HG03064 (cell line): ENCODE measurements around the gene TRIOBP.

Source experiments
- ATAC-seq: cut with Tn5 transposase; IDR thresholded peaks from one replicate; pipeline ENCODE4 v1.9.1; 2021; ENCODE audit warnings: low read depth; ENCODE audit not compliant: unreplicated experiment

TRIOBP gene

DNA sequence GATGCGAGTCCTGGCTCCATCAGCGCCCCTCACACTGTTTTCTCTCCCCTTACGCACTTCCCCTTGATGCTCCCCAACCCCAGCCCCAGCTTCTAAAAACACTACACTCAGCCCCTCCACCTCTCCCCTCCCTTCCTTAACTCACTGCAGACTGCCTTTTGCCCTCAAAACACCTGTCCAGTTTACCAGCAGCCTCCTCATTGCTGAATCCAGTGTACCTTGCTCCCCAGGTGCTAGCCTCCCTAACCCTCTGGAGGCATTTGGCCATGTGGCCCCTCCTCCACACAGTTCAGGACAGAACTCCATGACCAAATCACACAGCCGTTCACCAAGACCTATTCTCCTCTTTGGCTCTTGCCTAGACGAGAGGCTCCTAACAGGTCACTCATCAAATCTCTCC lies 123.5 kb downstream of the TRIOBP start:
- ATAC-seq = no peak

DNA sequence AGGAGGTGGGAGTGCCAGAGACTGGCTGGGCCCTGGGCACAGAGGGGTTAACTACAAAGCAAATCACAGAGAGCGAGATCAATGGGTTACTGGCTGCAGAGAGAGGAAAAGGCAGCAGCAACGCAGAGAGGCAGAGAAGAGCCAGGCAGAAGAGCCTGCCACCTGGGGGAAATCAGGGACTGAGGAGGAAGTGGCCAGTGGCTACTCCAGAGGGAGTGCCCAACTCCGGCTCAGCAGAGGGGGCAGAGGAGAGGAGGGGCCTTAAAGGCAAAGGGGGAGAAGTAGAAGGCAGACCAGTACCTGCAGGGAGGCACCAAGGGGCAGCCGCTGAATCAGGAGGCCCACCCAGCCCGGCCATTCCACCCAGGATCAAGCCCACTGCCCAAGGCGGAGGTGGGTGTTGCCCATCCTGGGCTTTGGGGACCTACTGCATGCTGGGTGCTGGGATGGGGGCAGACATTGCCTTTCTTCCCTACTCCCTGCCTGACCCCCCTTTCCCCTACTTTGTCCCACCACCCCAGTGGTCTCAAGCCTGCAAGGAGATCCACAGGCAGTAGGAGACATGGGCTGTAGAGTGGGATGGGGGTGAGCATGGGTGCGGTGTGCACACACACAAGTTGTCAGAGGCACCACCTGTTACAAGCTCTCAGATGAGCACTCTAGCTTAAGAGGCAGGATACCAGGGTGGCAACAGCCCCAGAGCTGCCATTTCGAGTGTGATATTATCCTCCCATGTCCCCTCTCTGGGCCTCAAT lies 125.4 kb downstream of the TRIOBP start:
- no peak for ATAC-seq

- no peak for ATAC-seq
These were observed 126.5 kb downstream of the TRIOBP start, which contains the start of gene GALR3 for GRCh38 chr22:37823134-37823985. Gene GALR3 (plus strand): TSS chr22:37823382. CDS start chr22:37823407, 25 bp downstream.

DNA sequence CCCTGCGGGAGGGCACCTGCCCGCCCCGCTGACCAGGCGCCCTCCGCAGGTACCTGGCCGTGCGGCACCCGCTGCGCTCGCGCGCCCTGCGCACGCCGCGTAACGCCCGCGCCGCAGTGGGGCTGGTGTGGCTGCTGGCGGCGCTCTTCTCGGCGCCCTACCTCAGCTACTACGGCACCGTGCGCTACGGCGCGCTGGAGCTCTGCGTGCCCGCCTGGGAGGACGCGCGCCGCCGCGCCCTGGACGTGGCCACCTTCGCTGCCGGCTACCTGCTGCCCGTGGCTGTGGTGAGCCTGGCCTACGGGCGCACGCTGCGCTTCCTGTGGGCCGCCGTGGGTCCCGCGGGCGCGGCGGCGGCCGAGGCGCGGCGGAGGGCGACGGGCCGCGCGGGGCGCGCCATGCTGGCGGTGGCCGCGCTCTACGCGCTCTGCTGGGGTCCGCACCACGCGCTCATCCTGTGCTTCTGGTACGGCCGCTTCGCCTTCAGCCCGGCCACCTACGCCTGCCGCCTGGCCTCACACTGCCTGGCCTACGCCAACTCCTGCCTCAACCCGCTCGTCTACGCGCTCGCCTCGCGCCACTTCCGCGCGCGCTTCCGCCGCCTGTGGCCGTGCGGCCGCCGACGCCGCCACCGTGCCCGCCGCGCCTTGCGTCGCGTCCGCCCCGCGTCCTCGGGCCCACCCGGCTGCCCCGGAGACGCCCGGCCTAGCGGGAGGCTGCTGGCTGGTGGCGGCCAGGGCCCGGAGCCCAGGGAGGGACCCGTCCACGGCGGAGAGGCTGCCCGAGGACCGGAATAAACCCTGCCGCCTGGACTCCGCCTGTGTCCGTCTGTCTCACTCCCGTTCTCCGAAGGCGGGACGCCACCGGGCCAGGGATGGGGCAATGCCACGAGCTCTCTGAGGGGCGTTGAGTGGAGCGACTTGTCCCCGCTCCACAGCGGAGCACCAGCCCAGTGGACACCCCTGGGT lies 128.1 kb downstream of the TRIOBP start:
- ATAC-seq = no peak
